ENCODE data around the gene TBC1D9. TPM values are rescaled to one million over a fixed set of nuclear protein-coding genes. Genes with fewer than 3 reads are reported as not detected.

TBC1D9 gene
- total and polyA plus RNA-seq, 2 of the 13 experiments (the other 11 are each of a cell fraction or from before 2014, with no cell fraction given): 11.9 to 12.2 TPM

DNA sequence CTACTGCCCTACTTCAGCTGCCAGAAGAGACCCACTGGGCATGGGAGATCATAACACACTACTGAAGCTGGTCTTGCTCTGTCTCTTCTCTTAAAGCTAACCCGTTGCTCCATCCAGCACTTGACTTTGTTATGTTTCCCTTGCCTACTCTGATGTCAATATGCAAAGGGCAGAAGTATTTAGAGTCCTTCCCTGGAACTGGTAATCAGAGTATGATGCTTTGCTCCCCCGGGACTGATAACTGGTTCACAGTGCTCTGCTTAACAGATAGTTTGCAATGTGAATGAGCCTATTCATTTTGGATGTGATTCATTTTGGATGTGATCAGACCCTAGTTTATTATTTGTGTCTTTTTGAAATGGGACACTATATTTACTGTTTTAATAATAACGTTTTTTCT lies 175.1 kb downstream of the TBC1D9 start:
- H4K20me1 ChIP-seq (ENCODE audit: insufficient read depth, low read length): no peaks in the 10 kb centered on the region
- BruUV-seq (replicated peaks): no TSS peak
- in situ Hi-C loops (cut with HindIII; ENCODE audit: extremely low pct_ligation_motif_present, low pct_unique_long_range_greater_than_20kb) (no loop called here), intact Hi-C loops (cut with micrococcal nuclease; ENCODE audit: unreplicated experiment) (no loop called here)
- H2AFZ ChIP-seq (ENCODE audit: low read length): no peak overlapping the region
- CTCF ChIA-PET (ENCODE audit: low intra/inter-chr PET ratio, low total read pairs): no interaction called here
- no peak overlapping the region for H3K4me2 ChIP-seq (ENCODE audit: low read depth, low read length)
- H3K4me1 ChIP-seq (ENCODE audit: insufficient read depth, low read length): no peaks in the 10 kb centered on the region
- POLR2A ChIA-PET: no interaction called here
- H3K79me2 ChIP-seq (ENCODE audit: insufficient read depth, low read length): no peaks in the 10 kb centered on the region
- no peak overlapping the region for H3K27ac ChIP-seq (ENCODE audit: extremely low read length, insufficient read depth, low read length)
- no peak overlapping the region for H3K4me3 ChIP-seq (replicated peaks in 1 of 3; ENCODE audit: insufficient read depth in 1 of 3, low read depth in 2 of 3, low read length in 3 of 3)
- no peak for FAIRE-seq
- H3K27me3 ChIP-seq (ENCODE audit: control insufficient read depth in 1 of 2, insufficient read depth in 2 of 2, low read length in 2 of 2): peaks cover 0 to 35% of the 10 kb centered on the region in 2 experiments; a peak in 2 of 5 replicates
- H3K9ac ChIP-seq (ENCODE audit: insufficient read depth, low read depth, low read length): no peak overlapping the region
- DNase-seq (ENCODE audit: low spot score): no peak
- ATAC-seq: no peak
- H3K9me3 ChIP-seq (ENCODE audit: low read length): no peaks in the 10 kb centered on the region
- no peaks in the 10 kb centered on the region for H3K36me3 ChIP-seq (replicated peaks in 1 of 2; ENCODE audit: control insufficient read depth in 1 of 2, insufficient read depth in 2 of 2, low read length in 2 of 2)
- WGBS (ENCODE audit: low lambda C conversion rate): 0% methylated on average over 3 of the region's 3 CpGs
- TF ChIP-seq POLR2AphosphoS2 (IDR thresholded peaks at IDR 0.05; ENCODE audit: low read depth, low read length) (no peak), ZNF879 (CRISPR knock-in tag; IDR thresholded peaks at IDR 0.05) (no peak), SMC3 (IDR thresholded peaks at IDR 0.05; ENCODE audit: low read length) (no peak), ZNF589 (CRISPR knock-in tag; conservative IDR thresholded peaks at IDR 0.05) (no peak), AGO2 (optimal IDR thresholded peaks at IDR 0.05; ENCODE audit: low read depth, low read length) (no peak), HNRNPH1 (optimal IDR thresholded peaks at IDR 0.05; ENCODE audit: low read depth, low read length) (no peak), HCFC1 (IDR thresholded peaks at IDR 0.05; ENCODE audit: low read depth, low read length) (no peak)
- TF ChIP-seq, protein P1, sequence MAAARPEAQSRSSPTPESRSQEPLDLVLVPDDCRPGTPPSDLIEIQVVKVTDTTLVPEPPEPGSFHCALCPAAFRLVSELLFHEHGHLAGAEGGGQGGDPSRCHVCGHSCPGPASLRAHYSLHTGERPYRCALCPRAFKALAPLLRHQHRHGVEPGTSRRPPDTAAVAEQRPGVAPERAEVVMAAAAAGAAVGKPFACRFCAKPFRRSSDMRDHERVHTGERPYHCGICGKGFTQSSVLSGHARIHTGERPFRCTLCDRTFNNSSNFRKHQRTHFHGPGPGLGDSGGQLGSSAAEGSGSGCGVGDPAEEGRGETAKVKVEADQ (CRISPR knock-in tag; IDR thresholded peaks at IDR 0.05; ENCODE audit: borderline replicate concordance): no peak

DNA sequence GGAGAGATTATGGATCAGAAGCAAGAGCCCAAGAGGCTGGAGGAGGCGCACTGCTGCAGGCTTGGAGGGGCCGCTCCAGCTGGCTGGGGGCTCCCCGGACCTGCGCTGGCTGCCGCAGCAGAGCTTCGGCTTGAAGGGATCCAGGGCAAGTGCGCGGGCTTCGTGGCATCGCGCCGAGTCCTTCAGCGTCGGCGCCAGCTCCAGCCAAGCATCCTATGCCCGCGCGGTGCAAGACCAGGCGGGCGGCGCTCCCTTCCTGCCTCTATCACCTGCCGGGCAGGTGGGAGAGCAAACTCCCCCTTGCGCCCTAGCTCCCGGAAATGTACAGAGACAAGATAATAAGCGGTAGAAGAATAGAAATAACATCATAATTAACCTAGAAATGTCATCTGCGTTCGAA lies 176.9 kb downstream of the TBC1D9 start:
- H3K4me2 ChIP-seq (ENCODE audit: low read depth, low read length): no peak overlapping the region
- H3K27me3 ChIP-seq (ENCODE audit: control insufficient read depth in 1 of 2, insufficient read depth in 2 of 2, low read length in 2 of 2): peaks cover 0 to 33% of the 10 kb centered on the region in 2 experiments; a peak in 2 of 5 replicates
- no peaks in the 10 kb centered on the region for H3K4me1 ChIP-seq (ENCODE audit: insufficient read depth, low read length)
- ATAC-seq: peak; percentile 59
- FAIRE-seq: no peak
- H3K79me2 ChIP-seq (ENCODE audit: insufficient read depth, low read length): no peaks in the 10 kb centered on the region
- H3K36me3 ChIP-seq (replicated peaks in 1 of 2; ENCODE audit: control insufficient read depth in 1 of 2, insufficient read depth in 2 of 2, low read length in 2 of 2): no peaks in the 10 kb centered on the region
- in situ Hi-C loops (cut with HindIII; ENCODE audit: extremely low pct_ligation_motif_present, low pct_unique_long_range_greater_than_20kb): no loop called here
- 22% methylated on average over 12 of the region's 27 CpGs for WGBS (ENCODE audit: low lambda C conversion rate)
- H3K27ac ChIP-seq (ENCODE audit: extremely low read length, insufficient read depth, low read length): no peak overlapping the region
- H3K9ac ChIP-seq (ENCODE audit: insufficient read depth, low read depth, low read length): no peak overlapping the region
- no peak overlapping the region for H2AFZ ChIP-seq (ENCODE audit: low read length)
- intact Hi-C loops (cut with micrococcal nuclease; ENCODE audit: unreplicated experiment): no loop called here
- no peak overlapping the region for H3K4me3 ChIP-seq (replicated peaks in 1 of 3; ENCODE audit: insufficient read depth in 1 of 3, low read depth in 2 of 3, low read length in 3 of 3)
- H4K20me1 ChIP-seq (ENCODE audit: insufficient read depth, low read length): no peaks in the 10 kb centered on the region
- ChIA-PET POLR2A (no interaction called here), CTCF (ENCODE audit: low intra/inter-chr PET ratio, low total read pairs) (no interaction called here)
- no TSS peak for BruUV-seq (replicated peaks)
- no peak for DNase-seq (ENCODE audit: low spot score)
- no peaks in the 10 kb centered on the region for H3K9me3 ChIP-seq (ENCODE audit: low read length)
- no peak for TF ChIP-seq KLF16 (CRISPR knock-in tag; IDR thresholded peaks at IDR 0.05)
- TF ChIP-seq, protein P2, sequence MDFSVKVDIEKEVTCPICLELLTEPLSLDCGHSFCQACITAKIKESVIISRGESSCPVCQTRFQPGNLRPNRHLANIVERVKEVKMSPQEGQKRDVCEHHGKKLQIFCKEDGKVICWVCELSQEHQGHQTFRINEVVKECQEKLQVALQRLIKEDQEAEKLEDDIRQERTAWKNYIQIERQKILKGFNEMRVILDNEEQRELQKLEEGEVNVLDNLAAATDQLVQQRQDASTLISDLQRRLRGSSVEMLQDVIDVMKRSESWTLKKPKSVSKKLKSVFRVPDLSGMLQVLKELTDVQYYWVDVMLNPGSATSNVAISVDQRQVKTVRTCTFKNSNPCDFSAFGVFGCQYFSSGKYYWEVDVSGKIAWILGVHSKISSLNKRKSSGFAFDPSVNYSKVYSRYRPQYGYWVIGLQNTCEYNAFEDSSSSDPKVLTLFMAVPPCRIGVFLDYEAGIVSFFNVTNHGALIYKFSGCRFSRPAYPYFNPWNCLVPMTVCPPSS (IDR thresholded peaks at IDR 0.05): no peak
- TF ChIP-seq, protein P3, sequence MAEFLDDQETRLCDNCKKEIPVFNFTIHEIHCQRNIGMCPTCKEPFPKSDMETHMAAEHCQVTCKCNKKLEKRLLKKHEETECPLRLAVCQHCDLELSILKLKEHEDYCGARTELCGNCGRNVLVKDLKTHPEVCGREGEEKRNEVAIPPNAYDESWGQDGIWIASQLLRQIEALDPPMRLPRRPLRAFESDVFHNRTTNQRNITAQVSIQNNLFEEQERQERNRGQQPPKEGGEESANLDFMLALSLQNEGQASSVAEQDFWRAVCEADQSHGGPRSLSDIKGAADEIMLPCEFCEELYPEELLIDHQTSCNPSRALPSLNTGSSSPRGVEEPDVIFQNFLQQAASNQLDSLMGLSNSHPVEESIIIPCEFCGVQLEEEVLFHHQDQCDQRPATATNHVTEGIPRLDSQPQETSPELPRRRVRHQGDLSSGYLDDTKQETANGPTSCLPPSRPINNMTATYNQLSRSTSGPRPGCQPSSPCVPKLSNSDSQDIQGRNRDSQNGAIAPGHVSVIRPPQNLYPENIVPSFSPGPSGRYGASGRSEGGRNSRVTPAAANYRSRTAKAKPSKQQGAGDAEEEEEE (CRISPR knock-in tag; IDR thresholded peaks at IDR 0.05; ENCODE audit: borderline replicate concordance): no peak
- no peak for TF ChIP-seq ZNF343 (CRISPR knock-in tag; IDR thresholded peaks at IDR 0.05)
- TF ChIP-seq, protein P4, sequence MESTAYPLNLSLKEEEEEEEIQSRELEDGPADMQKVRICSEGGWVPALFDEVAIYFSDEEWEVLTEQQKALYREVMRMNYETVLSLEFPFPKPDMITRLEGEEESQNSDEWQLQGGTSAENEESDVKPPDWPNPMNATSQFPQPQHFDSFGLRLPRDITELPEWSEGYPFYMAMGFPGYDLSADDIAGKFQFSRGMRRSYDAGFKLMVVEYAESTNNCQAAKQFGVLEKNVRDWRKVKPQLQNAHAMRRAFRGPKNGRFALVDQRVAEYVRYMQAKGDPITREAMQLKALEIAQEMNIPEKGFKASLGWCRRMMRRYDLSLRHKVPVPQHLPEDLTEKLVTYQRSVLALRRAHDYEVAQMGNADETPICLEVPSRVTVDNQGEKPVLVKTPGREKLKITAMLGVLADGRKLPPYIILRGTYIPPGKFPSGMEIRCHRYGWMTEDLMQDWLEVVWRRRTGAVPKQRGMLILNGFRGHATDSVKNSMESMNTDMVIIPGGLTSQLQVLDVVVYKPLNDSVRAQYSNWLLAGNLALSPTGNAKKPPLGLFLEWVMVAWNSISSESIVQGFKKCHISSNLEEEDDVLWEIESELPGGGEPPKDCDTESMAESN (CRISPR knock-in tag; conservative IDR thresholded peaks at IDR 0.05): no peak
- no peak for TF ChIP-seq ZNF138 (CRISPR knock-in tag; IDR thresholded peaks at IDR 0.05; ENCODE audit: low read depth)
- TF ChIP-seq SIN3B (IDR thresholded peaks at IDR 0.05; ENCODE audit: low read length): no peak

All from HepG2 (cell line).